K562 (cell line): ENCODE measurements around the gene CCDC13.

ENCODE experiments used
- CBX5 ChIP-seq: IDR thresholded peaks from 2 replicates; pipeline ENCODE4 v1.6.1; 2014; ENCODE audit warnings: low read depth, borderline replicate concordance
- CEBPG ChIP-seq, 3 experiments: fragments of 200-800 bp in 1 of 3; sonication (Bioruptor generic) in 1 of 3; sonication (generic) in 1 of 3; formaldehyde crosslinking in 1 of 3; IDR thresholded peaks in 2 of 3; conservative IDR thresholded peaks in 1 of 3; 2 replicates each; pipeline versions ENCODE4 v1.6.1 to v1.8.0; 2016 to 2022; ENCODE audit warnings: missing compliant biosample characterization in 2 of 3, missing genetic modification characterization in 2 of 3, mild to moderate bottlenecking in 1 of 3, missing genetic modification reagents in 1 of 3
- CREM ChIP-seq: IDR thresholded peaks from 2 replicates; pipeline ENCODE4 v1.6.1; 2014; ENCODE audit warnings: antibody characterized with exemption, low read depth
- PHF8 ChIP-seq: fragments of 200-600 bp; sonication (generic); IDR thresholded peaks from 2 replicates; pipeline ENCODE4 v1.6.1; 2012; ENCODE audit warnings: mixed run types, mild to moderate bottlenecking, inconsistent platforms, low read length, moderate library complexity, borderline replicate concordance
- POLR2A ChIP-seq: fragments of 450-650 bp; conservative IDR thresholded peaks from 2 replicates; pipeline ENCODE4 v1.6.1; 2016
- SPI1 ChIP-seq: IDR thresholded peaks from 2 replicates; pipeline ENCODE4 v1.6.1; 2011; ENCODE audit warnings: low read depth, low read length, control low read depth, borderline replicate concordance
- ZNF75A ChIP-seq: fragments of 450-650 bp; formaldehyde crosslinking; IDR thresholded peaks from 2 replicates; pipeline ENCODE4 v1.4.0; 2020; ENCODE audit warnings: mild to moderate bottlenecking
- TF ChIP-seq, protein P1 (sequence below): sonication (generic); formaldehyde crosslinking; IDR thresholded peaks from 2 replicates; pipeline ENCODE4 v1.8.0; 2022; ENCODE audit warnings: missing genetic modification reagents, mild to moderate bottlenecking, borderline replicate concordance
- TF ChIP-seq, protein P2 (sequence below), 2 experiments: fragments of 200-800 bp in 1 of 2; sonication (Bioruptor generic) in 1 of 2; sonication (generic) in 1 of 2; formaldehyde crosslinking in 1 of 2; IDR thresholded peaks in 1 of 2; conservative IDR thresholded peaks in 1 of 2; 2 replicates each; pipeline versions ENCODE4 v1.5.0 to v1.6.1; 2016 to 2020; ENCODE audit warnings: missing compliant biosample characterization in 1 of 2, missing genetic modification characterization in 1 of 2, missing genetic modification reagents in 1 of 2

DNA sequence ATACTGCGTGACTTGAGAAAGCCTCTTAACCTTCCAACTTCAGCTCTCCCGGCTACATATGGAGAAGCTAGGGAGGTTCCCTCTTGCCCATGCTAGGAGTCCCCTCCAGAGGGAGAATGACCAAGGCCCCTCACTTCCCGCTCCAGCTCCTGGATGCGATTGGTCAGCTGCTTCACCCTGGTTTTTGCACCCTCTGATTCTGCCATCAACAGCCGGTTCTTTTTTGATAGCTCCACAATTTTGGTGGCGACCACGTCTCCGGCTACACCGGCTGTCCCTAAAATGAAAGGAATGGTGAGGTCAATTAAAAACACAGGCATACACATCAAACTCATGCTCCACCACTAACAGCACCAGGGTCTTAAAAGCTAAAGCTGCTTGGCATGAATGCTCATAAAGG, 20.6 kb downstream of the CCDC13 start:
- TF ChIP-seq POLR2A = no peak
- TF ChIP-seq CEBPG (CRISPR knock-in tag; IDR thresholded peaks at IDR 0.05) = no peak
- TF ChIP-seq CEBPG (tag; conservative IDR thresholded peaks at IDR 0.05 in 1 of 2, IDR thresholded peaks at IDR 0.05 in 1 of 2) = no peak
- TF ChIP-seq, protein P1, sequence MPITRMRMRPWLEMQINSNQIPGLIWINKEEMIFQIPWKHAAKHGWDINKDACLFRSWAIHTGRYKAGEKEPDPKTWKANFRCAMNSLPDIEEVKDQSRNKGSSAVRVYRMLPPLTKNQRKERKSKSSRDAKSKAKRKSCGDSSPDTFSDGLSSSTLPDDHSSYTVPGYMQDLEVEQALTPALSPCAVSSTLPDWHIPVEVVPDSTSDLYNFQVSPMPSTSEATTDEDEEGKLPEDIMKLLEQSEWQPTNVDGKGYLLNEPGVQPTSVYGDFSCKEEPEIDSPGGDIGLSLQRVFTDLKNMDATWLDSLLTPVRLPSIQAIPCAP (CRISPR knock-in tag) = no peak
- TF ChIP-seq, protein P2, sequence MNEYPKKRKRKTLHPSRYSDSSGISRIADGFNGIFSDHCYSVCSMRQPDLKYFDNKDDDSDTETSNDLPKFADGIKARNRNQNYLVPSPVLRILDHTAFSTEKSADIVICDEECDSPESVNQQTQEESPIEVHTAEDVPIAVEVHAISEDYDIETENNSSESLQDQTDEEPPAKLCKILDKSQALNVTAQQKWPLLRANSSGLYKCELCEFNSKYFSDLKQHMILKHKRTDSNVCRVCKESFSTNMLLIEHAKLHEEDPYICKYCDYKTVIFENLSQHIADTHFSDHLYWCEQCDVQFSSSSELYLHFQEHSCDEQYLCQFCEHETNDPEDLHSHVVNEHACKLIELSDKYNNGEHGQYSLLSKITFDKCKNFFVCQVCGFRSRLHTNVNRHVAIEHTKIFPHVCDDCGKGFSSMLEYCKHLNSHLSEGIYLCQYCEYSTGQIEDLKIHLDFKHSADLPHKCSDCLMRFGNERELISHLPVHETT (CRISPR knock-in tag; conservative IDR thresholded peaks at IDR 0.05 in 1 of 2, IDR thresholded peaks at IDR 0.05 in 1 of 2) = no peak
- no peak for TF ChIP-seq CBX5
- TF ChIP-seq ZNF75A (CRISPR knock-in tag) = no peak
- no peak for TF ChIP-seq CREM
- no peak for TF ChIP-seq SPI1
- TF ChIP-seq PHF8 = no peak
